ENCODE results near the gene RSAD1. TPM values are rescaled to one million over a fixed set of nuclear protein-coding genes. Genes with fewer than 3 reads are reported as not detected.
A peak's percentile ranks its signal among the peaks of the same experiment; 100 is the strongest.

Gene RSAD1
- 53.4 and 54.2 TPM in 2 replicates for total RNA-seq

DNA sequence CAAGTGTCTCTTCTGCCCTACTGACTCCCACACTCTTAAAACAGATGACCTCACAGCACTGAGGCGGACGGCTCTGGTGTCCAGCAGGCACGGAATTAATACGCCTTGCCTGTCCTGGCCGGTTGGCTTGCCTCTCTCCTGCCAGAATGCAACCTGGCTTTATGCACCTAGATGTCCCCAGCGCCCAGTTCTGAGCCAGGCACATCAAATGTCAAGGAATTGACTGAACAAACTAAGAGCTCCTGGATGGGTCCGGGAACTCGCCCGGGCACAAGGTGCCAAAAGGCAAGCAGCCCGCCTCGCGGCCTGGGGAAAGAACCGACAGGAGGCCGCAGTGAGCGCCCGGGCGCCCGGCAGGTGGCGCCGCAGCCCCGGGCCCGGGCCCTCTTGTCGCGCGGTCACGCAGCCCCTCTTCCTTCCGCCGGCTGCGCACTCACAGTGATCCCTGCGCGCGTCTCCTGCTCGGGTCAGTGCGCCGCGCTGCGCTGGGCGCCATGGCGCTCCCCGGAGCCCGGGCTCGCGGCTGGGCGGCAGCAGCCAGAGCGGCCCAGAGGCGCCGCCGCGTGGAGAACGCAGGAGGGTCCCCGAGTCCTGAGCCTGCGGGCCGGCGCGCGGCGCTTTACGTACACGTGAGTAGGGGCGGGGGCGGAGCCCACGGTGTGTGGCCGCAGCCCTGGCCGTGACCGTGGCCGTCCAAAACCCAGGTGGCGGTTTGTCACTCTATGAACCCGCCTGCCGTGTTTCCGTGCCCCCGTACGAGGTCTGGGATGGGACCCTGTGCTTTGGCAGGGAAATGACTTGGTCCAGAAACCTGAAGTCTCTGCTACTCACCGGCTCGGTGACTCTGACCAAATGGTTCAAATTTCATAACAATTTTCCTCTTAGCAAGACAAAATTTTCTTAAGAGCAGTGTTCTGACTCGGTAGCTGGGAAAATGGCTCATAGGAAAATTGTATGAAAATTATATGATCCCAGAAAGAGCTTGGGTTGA is at the start of gene RSAD1:
Gene RSAD1, plus strand, starts transcription at position 470 of the 991 bp plus-strand sequence. Its CDS starts 25 bp downstream, at position 495.
- peaks cover 6% of the 10 kb centered on the region for H3K27me3 Mint-ChIP-seq (ENCODE audit: insufficient read depth)
- no peaks in the 10 kb centered on the region for H3K9me3 Mint-ChIP-seq
- peaks cover 27% of the 10 kb centered on the region for H3K4me1 Mint-ChIP-seq (ENCODE audit: low read depth)
- H3K36me3 Mint-ChIP-seq (ENCODE audit: low read depth), result peaks cover 12% of the 10 kb centered on the region
- peak within 1 kb of the TSS; percentile 91 for H3K4me3 Mint-ChIP-seq
- peak; percentile 79 for DNase-seq (ENCODE audit: low spot score)
- H3K27ac Mint-ChIP-seq, result peak within 1 kb of the TSS; percentile 81
- intact Hi-C loops (cut with micrococcal nuclease), result loop anchor here (1.0 to 2.0 kb wide), 8 partner anchors 30 to 278 kb away; partner anchors contain the start of genes ANKRD40, EME1, LRRC59 and MRPL27

DNA sequence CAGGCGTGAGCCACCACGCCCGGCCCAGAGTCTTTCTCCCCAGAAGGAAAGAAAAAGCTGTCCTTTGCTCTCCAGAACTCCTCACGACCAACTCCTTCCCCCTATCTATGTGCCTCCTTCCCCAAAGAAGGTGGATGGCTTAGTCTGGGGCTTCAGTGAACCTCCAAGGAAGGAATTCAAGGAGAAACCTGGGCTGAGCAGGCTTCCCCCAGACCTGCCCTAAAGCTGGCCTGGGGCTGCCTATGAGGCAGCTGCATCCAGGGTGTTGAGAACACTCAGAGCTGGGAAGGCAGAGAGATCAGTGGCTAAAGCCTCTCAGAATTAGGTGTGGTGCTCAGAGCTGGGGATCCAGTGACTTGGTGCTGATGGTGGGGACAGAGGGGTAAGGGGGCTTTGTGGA is 48.9 kb upstream of the RSAD1 start:
- intact Hi-C loops (cut with micrococcal nuclease), result no loop called here
- Mint-ChIP-seq H3K4me3 (no peak overlapping the region), H3K4me1 (ENCODE audit: low read depth) (peaks cover 25% of the 10 kb centered on the region), H3K27me3 (ENCODE audit: insufficient read depth) (no peaks in the 10 kb centered on the region), H3K9me3 (no peaks in the 10 kb centered on the region), H3K36me3 (ENCODE audit: low read depth) (peaks cover 1% of the 10 kb centered on the region), H3K27ac (no peak overlapping the region)
- DNase-seq (ENCODE audit: low spot score), result no peak

DNA sequence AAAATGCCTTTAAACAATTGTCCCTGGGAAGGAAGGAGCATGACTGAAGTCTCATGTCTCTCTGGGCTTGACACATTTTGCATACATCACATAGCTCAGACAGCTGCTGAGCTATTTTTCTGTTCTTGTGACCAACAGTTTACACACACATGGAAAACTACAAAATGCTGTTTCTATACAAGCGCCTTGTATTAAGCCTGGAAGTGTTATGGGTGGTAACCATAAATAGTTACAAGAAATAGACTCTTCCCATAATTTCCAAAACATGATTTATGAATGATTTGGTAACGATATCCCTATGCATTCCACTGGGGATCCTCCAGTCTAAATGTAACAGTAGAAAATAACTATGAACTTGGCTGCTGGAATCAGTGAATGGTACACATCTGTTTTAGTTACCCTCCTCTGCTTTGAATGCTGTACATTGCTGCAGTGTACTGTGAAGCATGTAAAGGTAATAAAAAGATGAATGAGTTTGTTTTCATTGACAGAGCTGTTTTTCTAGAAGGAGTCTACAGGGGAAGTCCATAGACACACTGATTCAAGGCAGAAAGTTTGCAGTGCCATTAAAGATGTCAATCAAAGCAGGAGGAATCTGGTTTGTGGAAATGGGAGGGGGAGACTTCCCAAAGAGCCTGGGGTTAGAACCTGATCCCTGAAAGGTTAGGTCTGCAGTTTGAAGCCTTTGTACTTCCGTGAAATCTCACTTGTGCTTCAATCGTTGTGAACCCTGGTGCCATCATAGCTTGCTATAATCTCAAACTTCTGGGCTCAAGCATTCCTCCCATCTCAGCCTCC is 47.6 kb upstream of the RSAD1 start:
- no peak overlapping the region for H3K27ac Mint-ChIP-seq
- H3K9me3 Mint-ChIP-seq, result no peaks in the 10 kb centered on the region
- H3K4me1 Mint-ChIP-seq (ENCODE audit: low read depth), result peaks cover 15% of the 10 kb centered on the region
- no peaks in the 10 kb centered on the region for H3K27me3 Mint-ChIP-seq (ENCODE audit: insufficient read depth)
- no peak for DNase-seq (ENCODE audit: low spot score)
- peaks cover 1% of the 10 kb centered on the region for H3K36me3 Mint-ChIP-seq (ENCODE audit: low read depth)
- intact Hi-C loops (cut with micrococcal nuclease), result no loop called here
- H3K4me3 Mint-ChIP-seq, result no peak overlapping the region

DNA sequence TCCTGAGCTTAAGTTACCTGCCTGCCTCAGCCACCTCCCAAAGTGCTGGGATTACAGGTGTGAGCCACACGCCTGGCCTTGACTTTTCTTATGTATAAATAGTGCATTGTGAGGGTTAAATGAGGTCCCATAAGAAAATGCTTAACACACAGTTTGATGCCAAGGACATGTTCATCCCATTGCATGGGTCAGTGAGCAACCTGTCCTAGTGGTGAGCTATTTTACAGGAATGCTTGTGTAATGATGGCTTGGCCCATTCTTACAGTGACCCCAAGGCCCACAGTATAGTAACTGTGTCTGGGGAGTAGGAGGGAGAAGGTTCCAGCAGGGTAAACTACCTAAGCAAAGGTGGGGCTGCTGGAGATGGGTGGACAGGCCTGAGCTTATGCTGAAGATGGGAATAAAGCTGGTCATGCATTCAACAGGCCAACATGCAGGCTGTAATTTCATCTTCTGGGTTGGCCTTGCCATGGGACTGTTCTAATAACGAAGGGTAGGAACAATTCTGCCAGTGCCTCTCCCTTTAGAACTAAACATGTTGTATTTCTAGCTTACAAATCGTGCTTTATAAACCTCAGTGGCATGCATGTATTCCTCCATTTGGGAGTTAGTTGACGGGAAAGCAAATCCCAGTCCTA is 46.4 kb upstream of the RSAD1 start:
- H3K27me3 Mint-ChIP-seq (ENCODE audit: insufficient read depth), result no peaks in the 10 kb centered on the region
- no peak overlapping the region for H3K4me3 Mint-ChIP-seq
- peaks cover 8% of the 10 kb centered on the region for H3K4me1 Mint-ChIP-seq (ENCODE audit: low read depth)
- H3K9me3 Mint-ChIP-seq, result no peaks in the 10 kb centered on the region
- no peak for DNase-seq (ENCODE audit: low spot score)
- no peak overlapping the region for H3K27ac Mint-ChIP-seq
- intact Hi-C loops (cut with micrococcal nuclease), result no loop called here
- peaks cover 1% of the 10 kb centered on the region for H3K36me3 Mint-ChIP-seq (ENCODE audit: low read depth)

DNA sequence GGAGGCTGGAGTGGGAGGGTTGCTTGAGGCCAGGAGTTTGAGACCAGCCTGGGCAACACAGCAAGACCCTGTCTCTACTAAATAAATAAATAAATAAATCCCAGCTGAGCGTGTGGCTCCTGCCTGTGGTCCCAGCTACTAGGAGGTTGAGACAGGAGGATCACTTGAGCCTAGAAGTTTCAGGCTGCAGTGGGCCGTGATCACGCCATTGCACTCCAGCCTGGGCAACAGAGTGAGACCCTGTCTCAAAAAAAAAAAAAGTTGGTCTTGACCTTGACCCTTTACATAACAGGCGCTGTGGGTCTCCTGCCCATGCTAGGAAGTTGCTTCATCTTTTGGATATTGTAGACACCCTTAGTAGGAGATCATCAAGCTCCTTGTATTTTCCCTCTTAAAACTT is 41.3 kb upstream of the RSAD1 start:
- Mint-ChIP-seq H3K4me1 (ENCODE audit: low read depth) (no peaks in the 10 kb centered on the region), H3K36me3 (ENCODE audit: low read depth) (peaks cover 1% of the 10 kb centered on the region), H3K4me3 (no peak overlapping the region), H3K27ac (no peak overlapping the region), H3K9me3 (no peaks in the 10 kb centered on the region), H3K27me3 (ENCODE audit: insufficient read depth) (no peaks in the 10 kb centered on the region)
- intact Hi-C loops (cut with micrococcal nuclease), result no loop called here
- DNase-seq (ENCODE audit: low spot score), result no peak

DNA sequence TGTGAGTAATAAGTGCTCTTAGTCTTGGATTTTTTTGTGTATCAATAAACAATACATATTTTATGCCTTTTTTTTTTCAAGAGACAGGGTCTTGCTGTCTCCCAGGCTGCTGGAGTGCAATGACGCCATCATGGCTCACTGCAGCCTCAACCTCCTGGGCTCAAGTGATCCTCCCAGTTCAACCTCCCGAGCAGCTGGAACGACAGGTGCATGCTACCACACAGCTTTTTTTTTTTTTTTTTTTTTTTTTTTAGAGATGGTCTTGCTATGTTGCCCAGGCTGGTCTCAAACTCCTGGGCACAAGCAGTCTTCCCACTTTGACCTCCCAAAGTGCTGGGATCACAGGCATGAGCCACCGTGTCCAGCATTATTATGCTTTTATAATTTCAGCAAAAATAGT is 39.7 kb upstream of the RSAD1 start:
- intact Hi-C loops (cut with micrococcal nuclease), result no loop called here
- Mint-ChIP-seq H3K9me3 (no peaks in the 10 kb centered on the region), H3K4me3 (no peak overlapping the region), H3K4me1 (ENCODE audit: low read depth) (no peaks in the 10 kb centered on the region), H3K36me3 (ENCODE audit: low read depth) (peaks cover 1% of the 10 kb centered on the region), H3K27me3 (ENCODE audit: insufficient read depth) (no peaks in the 10 kb centered on the region), H3K27ac (no peak overlapping the region)
- no peak for DNase-seq (ENCODE audit: low spot score)

DNA sequence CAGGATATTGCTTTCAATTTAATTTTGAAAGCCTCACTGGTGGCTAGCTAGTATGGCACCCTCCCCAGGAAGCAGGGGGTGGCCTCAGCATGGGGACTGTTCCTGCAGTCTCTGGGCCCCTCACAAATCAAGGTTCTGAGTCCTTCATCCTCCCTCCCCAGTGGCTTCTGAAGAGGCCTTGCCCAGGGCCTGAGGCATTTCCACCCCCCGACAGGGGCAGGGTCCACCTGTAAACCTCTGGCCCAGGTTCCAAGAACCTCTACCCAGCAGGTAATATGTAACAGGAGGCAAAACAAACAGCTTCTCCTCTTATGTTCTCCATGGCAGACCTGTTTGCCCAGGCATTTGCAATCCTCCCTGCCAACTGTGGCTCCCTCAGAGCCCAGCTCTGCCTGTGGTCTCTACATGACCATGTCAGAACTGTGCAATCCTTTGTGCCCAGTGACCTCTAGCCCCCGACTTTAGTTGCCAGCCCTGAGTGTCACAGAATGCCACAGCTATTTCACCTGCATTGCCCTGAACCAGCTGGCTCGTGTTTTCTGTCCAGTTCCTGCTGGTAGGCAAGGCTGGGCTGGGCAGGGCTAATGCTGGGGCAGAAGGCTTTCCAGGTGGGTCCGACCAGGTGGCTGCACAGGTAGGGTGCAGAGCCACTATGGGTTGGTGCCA is 38.4 kb upstream of the RSAD1 start:
- H3K27me3 Mint-ChIP-seq (ENCODE audit: insufficient read depth), result no peaks in the 10 kb centered on the region
- no peaks in the 10 kb centered on the region for H3K9me3 Mint-ChIP-seq
- H3K27ac Mint-ChIP-seq, result no peak overlapping the region
- no peak for DNase-seq (ENCODE audit: low spot score)
- no peak overlapping the region for H3K4me3 Mint-ChIP-seq
- H3K36me3 Mint-ChIP-seq (ENCODE audit: low read depth), result no peaks in the 10 kb centered on the region
- no peaks in the 10 kb centered on the region for H3K4me1 Mint-ChIP-seq (ENCODE audit: low read depth)
- intact Hi-C loops (cut with micrococcal nuclease), result no loop called here

DNA sequence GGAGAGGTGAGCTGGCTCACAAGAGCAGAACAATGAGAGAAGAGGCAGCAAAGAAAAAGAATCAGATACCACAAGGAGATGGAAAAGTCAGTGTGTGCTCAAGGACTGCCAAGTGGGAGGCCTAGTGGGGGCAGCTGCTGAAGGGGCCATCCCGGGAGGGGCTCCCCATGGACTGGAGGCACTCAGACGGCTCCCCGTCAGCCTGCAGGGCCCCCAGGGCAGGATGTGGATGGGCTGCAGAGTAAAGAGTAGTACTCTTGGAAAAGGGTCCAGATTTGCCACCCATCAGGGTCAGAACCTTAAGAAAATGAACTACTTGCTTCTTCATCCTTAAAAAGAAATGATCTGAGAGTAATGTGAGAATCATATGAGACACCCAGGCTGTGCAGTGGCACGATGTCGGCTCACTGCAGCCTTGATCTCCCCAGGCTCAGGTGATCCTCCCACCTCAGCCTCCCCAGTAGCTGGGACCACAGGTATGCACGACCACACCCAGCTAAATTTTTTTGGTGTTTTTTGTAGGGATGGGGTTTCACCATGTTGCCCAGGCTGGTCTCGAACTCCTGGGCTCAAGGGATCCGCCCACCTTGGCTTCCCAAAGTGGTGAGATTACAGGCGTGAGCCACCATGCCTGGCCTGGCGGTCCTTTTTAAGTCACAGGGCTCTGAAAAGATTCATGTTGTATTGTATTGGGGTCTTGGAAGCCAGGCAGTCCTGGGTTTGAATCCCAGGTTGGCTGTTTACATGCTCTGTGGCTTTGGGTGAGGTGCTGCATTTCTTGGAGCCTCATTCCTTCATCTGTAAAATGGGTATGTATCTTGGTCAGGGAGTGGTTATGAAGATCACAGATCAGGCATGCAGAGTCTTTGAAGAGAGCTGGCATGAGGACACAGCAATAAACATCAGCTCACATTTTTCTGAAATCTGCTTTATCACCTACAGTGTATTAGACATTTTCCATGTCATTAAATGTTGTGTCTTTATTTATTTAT is 37.5 kb upstream of the RSAD1 start:
- Mint-ChIP-seq H3K27ac (no peak overlapping the region), H3K4me3 (no peak overlapping the region), H3K9me3 (no peaks in the 10 kb centered on the region), H3K36me3 (ENCODE audit: low read depth) (no peaks in the 10 kb centered on the region), H3K27me3 (ENCODE audit: insufficient read depth) (no peaks in the 10 kb centered on the region), H3K4me1 (ENCODE audit: low read depth) (no peaks in the 10 kb centered on the region)
- no peak for DNase-seq (ENCODE audit: low spot score)
- intact Hi-C loops (cut with micrococcal nuclease), result no loop called here

DNA sequence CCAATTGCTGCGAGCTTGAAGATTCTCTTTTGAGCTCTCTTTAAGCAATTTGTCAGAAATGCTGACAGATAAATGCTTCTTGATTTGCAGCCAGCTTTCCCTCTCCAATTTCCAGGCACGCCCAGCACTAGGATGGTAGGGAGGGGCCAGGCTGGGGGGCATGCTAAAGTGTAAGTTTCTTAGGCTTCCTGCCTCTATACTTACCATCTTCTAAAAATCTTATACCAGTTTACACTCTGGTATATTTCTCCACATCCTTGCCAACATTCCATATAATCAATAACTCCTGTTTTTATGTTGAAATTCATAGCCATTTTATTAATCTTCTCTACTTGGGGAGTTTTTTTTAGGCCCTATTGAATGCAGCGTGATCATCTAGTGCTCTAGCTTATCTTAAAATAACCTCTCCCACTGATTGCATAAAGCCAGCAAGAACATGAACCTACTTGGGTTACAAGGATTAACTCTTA is 35.1 kb upstream of the RSAD1 start:
- Mint-ChIP-seq H3K27ac (no peak overlapping the region), H3K36me3 (ENCODE audit: low read depth) (no peaks in the 10 kb centered on the region), H3K9me3 (no peaks in the 10 kb centered on the region), H3K4me3 (no peak overlapping the region), H3K27me3 (ENCODE audit: insufficient read depth) (no peaks in the 10 kb centered on the region), H3K4me1 (ENCODE audit: low read depth) (no peaks in the 10 kb centered on the region)
- intact Hi-C loops (cut with micrococcal nuclease), result no loop called here
- no peak for DNase-seq (ENCODE audit: low spot score)

DNA sequence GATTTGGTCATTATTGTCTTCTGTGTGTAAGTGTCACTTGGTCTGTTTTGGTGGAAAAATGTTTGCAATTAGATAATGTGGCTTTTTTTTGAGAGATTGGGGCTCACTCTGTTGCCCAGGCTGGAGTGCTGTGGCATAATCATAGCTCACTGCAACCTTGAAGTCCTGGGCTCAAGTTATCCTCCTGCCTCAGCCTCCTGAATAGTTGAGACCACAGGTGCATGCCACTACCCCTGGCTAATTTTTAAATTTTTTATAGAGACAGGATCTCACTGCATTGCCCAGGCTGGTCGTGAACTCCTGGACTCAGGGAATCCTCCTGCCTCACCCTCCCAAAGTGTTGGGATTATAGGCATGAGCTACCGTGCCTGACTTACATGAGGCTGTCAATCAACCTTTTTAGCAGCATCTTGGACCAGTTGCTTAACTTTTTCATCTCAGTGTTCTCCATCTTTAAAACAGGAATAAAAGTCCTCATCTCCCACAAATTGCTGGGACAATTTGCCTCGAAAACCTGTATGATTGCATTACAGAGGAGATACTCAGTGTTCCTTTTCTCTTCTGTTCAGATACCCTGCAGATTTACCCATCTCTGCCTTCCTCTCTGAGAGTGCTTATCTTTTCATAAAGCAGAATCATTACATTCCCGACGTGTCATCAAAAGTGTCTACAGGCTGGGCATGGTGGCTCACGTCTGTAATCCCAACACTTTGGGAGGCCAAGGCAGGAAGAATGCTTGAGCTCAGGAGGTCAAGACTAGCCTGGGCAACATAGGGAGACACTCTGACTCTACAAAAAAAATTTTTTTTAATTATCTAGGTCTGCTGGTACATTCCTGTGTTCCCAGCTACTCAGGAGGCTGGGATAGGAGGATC is 33.6 kb upstream of the RSAD1 start:
- Mint-ChIP-seq H3K27me3 (ENCODE audit: insufficient read depth) (no peaks in the 10 kb centered on the region), H3K4me1 (ENCODE audit: low read depth) (no peaks in the 10 kb centered on the region), H3K4me3 (no peak overlapping the region), H3K9me3 (no peaks in the 10 kb centered on the region), H3K27ac (no peak overlapping the region), H3K36me3 (ENCODE audit: low read depth) (no peaks in the 10 kb centered on the region)
- no peak for DNase-seq (ENCODE audit: low spot score)
- intact Hi-C loops (cut with micrococcal nuclease), result no loop called here
